HG03108 (cell line): ENCODE data around the gene EPS8L2.

Source experiments
- ATAC-seq: cut with Tn5 transposase; IDR thresholded peaks from one replicate; pipeline ENCODE4 v1.9.1; 2021; ENCODE audit warnings: moderate library complexity; ENCODE audit not compliant: unreplicated experiment

Gene EPS8L2

GRCh38 chr11:748007-748359, 42.0 kb downstream of the EPS8L2 start:
- no peak for ATAC-seq

- ATAC-seq = no peak
These were observed 43.7 kb downstream of the EPS8L2 start for GRCh38 chr11:749731-750130.

- no peak for ATAC-seq
These were observed 54.2 kb downstream of the EPS8L2 start for GRCh38 chr11:760236-760635.

GRCh38 chr11:761526-762108, 55.6 kb downstream of the EPS8L2 start:
- no peak for ATAC-seq

GRCh38 chr11:762421-763072, 56.5 kb downstream of the EPS8L2 start:
- no peak for ATAC-seq

GRCh38 chr11:763073-763463, 57.0 kb downstream of the EPS8L2 start:
- no peak for ATAC-seq

- no peak for ATAC-seq
These were observed 57.7 kb downstream of the EPS8L2 start for GRCh38 chr11:763549-764321.

- no peak for ATAC-seq
These were observed 58.4 kb downstream of the EPS8L2 start for GRCh38 chr11:764322-765024.

GRCh38 chr11:765025-765801, 59.2 kb downstream of the EPS8L2 start:
- no peak for ATAC-seq

GRCh38 chr11:765802-766091, 59.7 kb downstream of the EPS8L2 start:
- no peak for ATAC-seq

- no peak for ATAC-seq
These were observed 60.3 kb downstream of the EPS8L2 start for GRCh38 chr11:766106-766935.

GRCh38 chr11:766936-767210, 60.8 kb downstream of the EPS8L2 start:
- no peak for ATAC-seq

- ATAC-seq = no peak
These were observed 61.2 kb downstream of the EPS8L2 start for GRCh38 chr11:767238-767637.

- ATAC-seq = no peak
These were observed 64.0 kb downstream of the EPS8L2 start for GRCh38 chr11:769887-770641.

GRCh38 chr11:770642-771616, 64.9 kb downstream of the EPS8L2 start:
- no peak for ATAC-seq

- no peak for ATAC-seq
These were observed 65.7 kb downstream of the EPS8L2 start for GRCh38 chr11:771617-772204.

- ATAC-seq = no peak
These were observed 66.7 kb downstream of the EPS8L2 start for GRCh38 chr11:772429-773390.
